K562 (cell line): ENCODE data around the gene TXNIP. TPM values are rescaled to one million over a fixed set of nuclear protein-coding genes. Genes with fewer than 3 reads are reported as not detected.

Experiments used
- ARNT ChIP-seq, 2 experiments: fragments of 450-650 bp; IDR thresholded peaks; 2 replicates each; pipeline ENCODE4 v1.6.1; 2016; ENCODE audit warnings: mild to moderate bottlenecking in 1 of 2
- CHCHD3 ChIP-seq: fragments of 250-450 bp; sonication (Bioruptor Pico); IDR thresholded peaks from 2 replicates; pipeline ENCODE4 v2.1.2; 2022; ENCODE audit warnings: mild to moderate bottlenecking
- CTBP1 ChIP-seq: fragments of 450-650 bp; IDR thresholded peaks from 2 replicates; pipeline ENCODE4 v1.6.1; 2016; ENCODE audit warnings: borderline replicate concordance
- ETV5 ChIP-seq: sonication (generic); formaldehyde crosslinking; IDR thresholded peaks from 2 replicates; pipeline ENCODE4 v1.4.0; 2020; ENCODE audit warnings: low read depth, mild to moderate bottlenecking, missing genetic modification reagents
- GTF2F1 ChIP-seq: IDR thresholded peaks from 2 replicates; pipeline ENCODE4 v1.6.1; 2011; ENCODE audit warnings: low read depth, low read length, improper control_type of control experiment
- JUNB ChIP-seq: fragments of 450-650 bp; formaldehyde crosslinking; conservative IDR thresholded peaks from 2 replicates; pipeline ENCODE4 v1.4.0; 2020; ENCODE audit warnings: mild to moderate bottlenecking
- KLF13 ChIP-seq: fragments of 450-650 bp; IDR thresholded peaks from 2 replicates; pipeline ENCODE4 v1.6.1; 2016; ENCODE audit warnings: missing genetic modification characterization, low read depth, mild to moderate bottlenecking, missing compliant biosample characterization, moderate library complexity, borderline replicate concordance
- LEF1 ChIP-seq: fragments of 450-650 bp; IDR thresholded peaks from 2 replicates; pipeline ENCODE4 v1.6.1; 2016; ENCODE audit warnings: mild to moderate bottlenecking
- MCM3 ChIP-seq: fragments of 450-650 bp; IDR thresholded peaks from 2 replicates; pipeline ENCODE4 v1.6.1; 2016
- NFIX ChIP-seq: fragments of 250-450 bp; sonication (Bioruptor Pico); IDR thresholded peaks from 2 replicates; pipeline ENCODE4 v1.4.0; 2020; ENCODE audit warnings: low read depth, mild to moderate bottlenecking, moderate library complexity
- PCBP2 ChIP-seq: fragments of 200-400 bp; formaldehyde crosslinking; IDR thresholded peaks from 2 replicates; pipeline ENCODE4 v1.6.1; 2018; ENCODE audit warnings: low read length, low read depth, mild to moderate bottlenecking, moderate library complexity; ENCODE audit not compliant: poor library complexity, severe bottlenecking
- PRPF4 ChIP-seq: fragments of 200-400 bp; formaldehyde crosslinking; IDR thresholded peaks from one replicate; pipeline ENCODE4 v1.6.1; 2017; ENCODE audit warnings: low read length, low read depth, mild to moderate bottlenecking; ENCODE audit not compliant: insufficient read depth, poor library complexity, severe bottlenecking
- RB1 ChIP-seq: fragments of 450-650 bp; IDR thresholded peaks from 2 replicates; pipeline ENCODE4 v1.6.1; 2017; ENCODE audit warnings: low read depth, mild to moderate bottlenecking
- RFX5 ChIP-seq: IDR thresholded peaks from 2 replicates; pipeline ENCODE4 v1.6.1; 2011; ENCODE audit warnings: low read depth, mild to moderate bottlenecking, improper control_type of control experiment, low read length
- RFX7 ChIP-seq: fragments of 250-450 bp; sonication (Bioruptor Pico); IDR thresholded peaks from 2 replicates; pipeline ENCODE4 v1.5.1; 2021; ENCODE audit warnings: mild to moderate bottlenecking
- SREBF2 ChIP-seq: sonication (generic); formaldehyde crosslinking; IDR thresholded peaks from 2 replicates; pipeline ENCODE4 v1.4.0; 2020; ENCODE audit warnings: mild to moderate bottlenecking, missing genetic modification reagents
- STAG1 ChIP-seq: sonication (generic); formaldehyde crosslinking; IDR thresholded peaks from 2 replicates; pipeline ENCODE4 v1.5.0; 2020; ENCODE audit warnings: missing genetic modification reagents, borderline replicate concordance
- STAT5B ChIP-seq: fragments of 250-450 bp; sonication (Bioruptor Pico); IDR thresholded peaks from 2 replicates; pipeline ENCODE4 v1.8.0; 2021; ENCODE audit warnings: mild to moderate bottlenecking, inconsistent platforms
- TAF1 ChIP-seq: IDR thresholded peaks from 2 replicates; pipeline ENCODE4 v1.6.1; 2011; ENCODE audit warnings: mild to moderate bottlenecking, low read length, moderate library complexity; ENCODE audit not compliant: insufficient read depth, control insufficient read depth, severe bottlenecking; ENCODE audit errors: extremely low read depth
- ZNF384 ChIP-seq: IDR thresholded peaks from 2 replicates; pipeline ENCODE4 v1.6.1; 2012; ENCODE audit warnings: low read depth, low read length, improper control_type of control experiment
- ZNF431 ChIP-seq: sonication (generic); formaldehyde crosslinking; IDR thresholded peaks from 2 replicates; pipeline ENCODE4 v1.8.0; 2022; ENCODE audit warnings: mild to moderate bottlenecking, missing genetic modification reagents
- ZNF561 ChIP-seq: fragments of 450-650 bp; formaldehyde crosslinking; conservative IDR thresholded peaks from 2 replicates; pipeline ENCODE4 v1.4.0; 2020; ENCODE audit warnings: mild to moderate bottlenecking, moderate library complexity
- ZNF586 ChIP-seq: fragments of 450-650 bp; formaldehyde crosslinking; conservative IDR thresholded peaks from 2 replicates; pipeline ENCODE4 v1.4.0; 2020; ENCODE audit warnings: mild to moderate bottlenecking, moderate library complexity
- ZNF77 ChIP-seq: fragments of 250-450 bp; sonication (Bioruptor Pico); IDR thresholded peaks from 2 replicates; pipeline ENCODE4 v1.5.0; 2020
- polyA plus RNA-seq, 8 experiments: library from polyadenylated mRNA; depleted of rRNA in 4 of 8; stranded (reverse) in 5 of 8; unstranded in 3 of 8; fragments of >200 nt; fragmentation: Nextera tagmentation in 2 of 8; fragmentation: Illumina TruSeq in 1 of 8; extraction: Ambion mirVana in 2 of 8; extraction: Trizol in 1 of 8; gene quantifications; 2 replicates each; pipeline versions ENCODE4 v1.2.1 to v1.2.3, GENCODE V29; 2011 to 2014; ENCODE audit warnings: inconsistent platforms in 1 of 8, missing spikeins in 1 of 8
- total RNA-seq, 7 experiments: library from RNA; depleted of rRNA in 6 of 7; stranded (reverse); fragments of >200 nt in 6 of 7; fragmentation: Illumina TruSeq in 2 of 7; extraction: Trizol in 2 of 7; gene quantifications; 2 replicates each; pipeline versions ENCODE4 v1.2.1 to v1.2.3, GENCODE V29; 2011 to 2021; ENCODE audit warnings: low replicate concordance in 1 of 7
- TF ChIP-seq, protein P1 (sequence below), 2 experiments: IDR thresholded peaks; 2 replicates each; pipeline ENCODE4 v1.6.1; 2012; ENCODE audit warnings: improper control_type of control experiment in 2 of 2, low read depth in 2 of 2, low read length in 2 of 2, borderline replicate concordance in 1 of 2
- TF ChIP-seq, protein P2 (sequence below): fragments of 450-650 bp; formaldehyde crosslinking; IDR thresholded peaks from 2 replicates; pipeline ENCODE4 v1.4.0; 2022; ENCODE audit warnings: missing genetic modification characterization
- TF ChIP-seq, protein P3 (sequence below): sonication (generic); formaldehyde crosslinking; IDR thresholded peaks from 2 replicates; pipeline ENCODE4 v1.8.0; 2022; ENCODE audit warnings: mild to moderate bottlenecking, missing genetic modification reagents

The TXNIP gene
- total and polyA plus RNA-seq, 9 of the 15 experiments (the other 6 are each of a cell fraction or from before 2014, with no cell fraction given), result 120 to 499 (median 257) TPM

DNA sequence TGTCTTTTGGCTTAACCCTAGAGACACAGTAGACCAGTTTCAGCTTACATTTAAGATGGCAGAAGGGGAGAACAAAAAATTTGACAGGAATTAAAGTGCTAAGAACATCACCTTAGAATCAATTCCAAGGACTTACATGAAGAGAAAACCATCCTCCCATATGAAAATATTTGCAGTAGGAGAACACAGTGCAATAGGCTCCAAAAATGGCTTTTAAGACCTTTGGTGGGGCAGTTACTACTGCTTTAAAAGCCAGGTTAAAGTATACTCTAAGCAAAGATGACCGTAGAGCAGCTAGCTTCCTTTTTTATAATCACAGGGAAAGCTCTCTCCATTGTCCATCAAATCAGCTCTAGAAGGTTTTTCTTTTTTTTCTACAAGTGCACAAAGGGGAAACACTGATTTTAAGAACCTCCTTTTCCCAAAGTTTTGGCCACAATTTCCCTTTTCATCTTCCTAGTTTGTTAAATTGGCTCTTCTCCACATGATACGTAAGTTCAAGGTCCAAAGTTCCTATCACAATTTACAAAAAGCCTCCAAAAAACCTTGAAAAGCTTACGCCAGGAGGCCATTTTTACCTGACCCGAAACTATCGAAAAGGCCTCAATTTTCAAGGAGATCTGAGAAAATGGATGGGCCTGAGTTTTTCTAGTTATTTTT is 3.3 kb downstream of the TXNIP start (continued):
- TF ChIP-seq, protein P1, sequence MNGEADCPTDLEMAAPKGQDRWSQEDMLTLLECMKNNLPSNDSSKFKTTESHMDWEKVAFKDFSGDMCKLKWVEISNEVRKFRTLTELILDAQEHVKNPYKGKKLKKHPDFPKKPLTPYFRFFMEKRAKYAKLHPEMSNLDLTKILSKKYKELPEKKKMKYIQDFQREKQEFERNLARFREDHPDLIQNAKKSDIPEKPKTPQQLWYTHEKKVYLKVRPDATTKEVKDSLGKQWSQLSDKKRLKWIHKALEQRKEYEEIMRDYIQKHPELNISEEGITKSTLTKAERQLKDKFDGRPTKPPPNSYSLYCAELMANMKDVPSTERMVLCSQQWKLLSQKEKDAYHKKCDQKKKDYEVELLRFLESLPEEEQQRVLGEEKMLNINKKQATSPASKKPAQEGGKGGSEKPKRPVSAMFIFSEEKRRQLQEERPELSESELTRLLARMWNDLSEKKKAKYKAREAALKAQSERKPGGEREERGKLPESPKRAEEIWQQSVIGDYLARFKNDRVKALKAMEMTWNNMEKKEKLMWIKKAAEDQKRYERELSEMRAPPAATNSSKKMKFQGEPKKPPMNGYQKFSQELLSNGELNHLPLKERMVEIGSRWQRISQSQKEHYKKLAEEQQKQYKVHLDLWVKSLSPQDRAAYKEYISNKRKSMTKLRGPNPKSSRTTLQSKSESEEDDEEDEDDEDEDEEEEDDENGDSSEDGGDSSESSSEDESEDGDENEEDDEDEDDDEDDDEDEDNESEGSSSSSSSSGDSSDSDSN (IDR thresholded peaks at IDR 0.05; ENCODE audit: borderline replicate concordance in 1 of 2, low read depth in 2 of 2, low read length in 2 of 2), result 0 out of 4 replicates have a peak, but pooled peaks of 1 of the 2 experiments have one; percentile 52
- no peak for TF ChIP-seq JUNB (CRISPR knock-in tag)
- TF ChIP-seq, protein P2, sequence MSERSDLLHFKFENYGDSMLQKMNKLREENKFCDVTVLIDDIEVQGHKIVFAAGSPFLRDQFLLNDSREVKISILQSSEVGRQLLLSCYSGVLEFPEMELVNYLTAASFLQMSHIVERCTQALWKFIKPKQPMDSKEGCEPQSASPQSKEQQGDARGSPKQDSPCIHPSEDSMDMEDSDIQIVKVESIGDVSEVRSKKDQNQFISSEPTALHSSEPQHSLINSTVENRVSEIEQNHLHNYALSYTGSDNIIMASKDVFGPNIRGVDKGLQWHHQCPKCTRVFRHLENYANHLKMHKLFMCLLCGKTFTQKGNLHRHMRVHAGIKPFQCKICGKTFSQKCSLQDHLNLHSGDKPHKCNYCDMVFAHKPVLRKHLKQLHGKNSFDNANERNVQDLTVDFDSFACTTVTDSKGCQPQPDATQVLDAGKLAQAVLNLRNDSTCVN (CRISPR knock-in tag), result no peak
- TF ChIP-seq CTBP1, result no peak
- no peak for TF ChIP-seq ZNF561
- 0 out of 2 replicates have a peak, but pooled peaks have one; percentile 55 for TF ChIP-seq ZNF77 (CRISPR knock-in tag)
- TF ChIP-seq, protein P3, sequence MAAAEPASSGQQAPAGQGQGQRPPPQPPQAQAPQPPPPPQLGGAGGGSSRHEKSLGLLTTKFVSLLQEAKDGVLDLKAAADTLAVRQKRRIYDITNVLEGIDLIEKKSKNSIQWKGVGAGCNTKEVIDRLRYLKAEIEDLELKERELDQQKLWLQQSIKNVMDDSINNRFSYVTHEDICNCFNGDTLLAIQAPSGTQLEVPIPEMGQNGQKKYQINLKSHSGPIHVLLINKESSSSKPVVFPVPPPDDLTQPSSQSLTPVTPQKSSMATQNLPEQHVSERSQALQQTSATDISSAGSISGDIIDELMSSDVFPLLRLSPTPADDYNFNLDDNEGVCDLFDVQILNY (CRISPR knock-in tag), result no peak
- no peak for TF ChIP-seq STAG1
- TF ChIP-seq STAT5B (CRISPR knock-in tag), result no peak
- no peak for TF ChIP-seq GTF2F1
- TF ChIP-seq ZNF586 (CRISPR knock-in tag), result no peak
- TF ChIP-seq ETV5 (CRISPR knock-in tag), result no peak
- TF ChIP-seq ZNF431 (CRISPR knock-in tag), result no peak
- no peak for TF ChIP-seq LEF1
- TF ChIP-seq KLF13 (tag), result no peak
- peak; percentile 11; the same call in 1 of the 2 replicates for TF ChIP-seq RFX7 (CRISPR knock-in tag)
- no peak for TF ChIP-seq CHCHD3 (CRISPR knock-in tag)
- TF ChIP-seq RB1, result no peak
- TF ChIP-seq ZNF384, result no peak
- no peak for TF ChIP-seq PRPF4
- TF ChIP-seq PCBP2, result no peak
- no peak for TF ChIP-seq TAF1
- no peak for TF ChIP-seq SREBF2 (CRISPR knock-in tag)
- TF ChIP-seq RFX5, result no peak
- TF ChIP-seq ARNT (IDR thresholded peaks at IDR 0.05), result no peak
- TF ChIP-seq NFIX, result no peak
- no peak for TF ChIP-seq MCM3
